HCT116 (cell line): ENCODE data around the gene DHX58. TPM values are rescaled to one million over a fixed set of nuclear protein-coding genes. Genes with fewer than 3 reads are reported as not detected.

Experiments used
- total RNA-seq: library from RNA; stranded (reverse); gene quantifications from one replicate; pipeline ENCODE4 v1.2.1, GENCODE V29; 2021; ENCODE audit not compliant: unreplicated experiment

DHX58 gene
- total RNA-seq, 1 experiment from 2014 or later = 1.2 TPM

Other genes with a start within 250 kb of the DHX58 start
- 22.4 TPM for gene KLHL11, start 247.3 kb downstream of the DHX58 start, total RNA-seq
- 222 TPM for gene ACLY, start 193.8 kb downstream of the DHX58 start, total RNA-seq
- 0.98 TPM for gene ODAD4, start 182.1 kb downstream of the DHX58 start, total RNA-seq
- gene CNP, start 145.9 kb downstream of the DHX58 start, total RNA-seq = 51.2 TPM
- gene DNAJC7, start 95.3 kb downstream of the DHX58 start, total RNA-seq = 113 TPM
- gene NKIRAS2, start 92.6 kb downstream of the DHX58 start, total RNA-seq = 26.4 TPM
- 2.3 TPM for gene C17orf113, start 62.1 kb downstream of the DHX58 start, total RNA-seq
- 1.1 TPM for gene ZNF385C, start 14.2 kb downstream of the DHX58 start, total RNA-seq
- gene KAT2A, start 8.7 kb upstream of the DHX58 start, total RNA-seq = 41.2 TPM
- not detected for gene HSPB9, start 10.1 kb upstream of the DHX58 start, total RNA-seq
- 115 TPM for gene RAB5C, start 42.3 kb upstream of the DHX58 start, total RNA-seq
- not detected for gene KCNH4, start 68.4 kb upstream of the DHX58 start, total RNA-seq
- gene HCRT, start 72.7 kb upstream of the DHX58 start, total RNA-seq = not detected
- 13.2 TPM for gene GHDC, start 81.8 kb upstream of the DHX58 start, total RNA-seq
- 7.1 TPM for gene STAT5B, start 163.7 kb upstream of the DHX58 start, total RNA-seq
- gene STAT5A, start 175.8 kb upstream of the DHX58 start, total RNA-seq = 0.91 TPM